B cell (primary cell): ENCODE measurements around the gene C1orf87.

ENCODE experiments used
- EZH2 ChIP-seq: IDR thresholded peaks from 2 replicates; pipeline ENCODE4 v1.6.1; 2012; ENCODE audit warnings: borderline replicate concordance, low read depth, mild to moderate bottlenecking, moderate library complexity, low read length; ENCODE audit not compliant: insufficient read depth, poor library complexity, severe bottlenecking
- TF ChIP-seq, protein P1 (sequence below): fragments of 200-600 bp; IDR thresholded peaks from one replicate; pipeline ENCODE4 v1.8.0; 2022; ENCODE audit warnings: antibody characterized with exemption, mild to moderate bottlenecking

DNA sequence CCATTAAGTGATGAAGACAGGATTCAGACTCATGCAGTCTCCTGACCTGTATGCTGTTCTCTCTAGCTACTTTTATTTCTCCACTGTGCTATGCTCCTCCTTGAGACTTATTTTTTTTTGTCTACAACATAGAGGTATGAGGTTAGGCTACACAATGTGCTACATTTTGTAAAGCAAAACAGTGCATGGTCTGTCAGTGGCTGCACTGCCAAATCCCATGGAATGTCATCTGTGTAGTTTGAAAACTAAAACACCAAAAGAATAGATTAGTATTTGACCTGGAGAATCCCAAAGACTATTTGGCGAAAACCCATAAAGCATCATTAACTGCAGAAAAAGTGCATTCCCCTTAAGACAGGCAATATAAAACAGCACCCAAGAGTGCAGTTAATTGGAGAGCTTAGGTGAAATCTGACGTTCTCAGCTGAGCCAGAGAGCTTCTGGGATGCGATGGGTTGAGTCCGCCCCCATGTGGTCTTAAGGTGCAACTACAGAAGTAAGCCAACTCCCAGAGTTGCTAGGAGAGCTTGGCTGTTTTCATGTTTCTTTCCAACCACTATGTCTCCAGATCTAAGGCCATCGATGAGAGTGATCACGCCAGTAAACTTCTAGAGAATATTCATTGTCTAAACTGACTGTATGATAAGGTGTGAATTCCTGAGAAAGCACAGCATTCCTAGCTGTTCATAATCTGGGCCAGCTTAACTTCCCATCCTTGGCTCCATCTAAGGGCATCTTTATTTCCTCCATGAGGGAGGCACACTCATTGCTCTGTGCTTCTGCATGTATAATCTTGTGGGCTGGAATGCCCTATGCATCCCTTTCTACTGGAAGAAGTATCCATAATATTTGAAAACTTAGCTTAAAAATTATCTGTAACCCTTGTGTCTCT lies 126.3 kb downstream of the C1orf87 start:
- no peak for TF ChIP-seq EZH2
- TF ChIP-seq, protein P1, sequence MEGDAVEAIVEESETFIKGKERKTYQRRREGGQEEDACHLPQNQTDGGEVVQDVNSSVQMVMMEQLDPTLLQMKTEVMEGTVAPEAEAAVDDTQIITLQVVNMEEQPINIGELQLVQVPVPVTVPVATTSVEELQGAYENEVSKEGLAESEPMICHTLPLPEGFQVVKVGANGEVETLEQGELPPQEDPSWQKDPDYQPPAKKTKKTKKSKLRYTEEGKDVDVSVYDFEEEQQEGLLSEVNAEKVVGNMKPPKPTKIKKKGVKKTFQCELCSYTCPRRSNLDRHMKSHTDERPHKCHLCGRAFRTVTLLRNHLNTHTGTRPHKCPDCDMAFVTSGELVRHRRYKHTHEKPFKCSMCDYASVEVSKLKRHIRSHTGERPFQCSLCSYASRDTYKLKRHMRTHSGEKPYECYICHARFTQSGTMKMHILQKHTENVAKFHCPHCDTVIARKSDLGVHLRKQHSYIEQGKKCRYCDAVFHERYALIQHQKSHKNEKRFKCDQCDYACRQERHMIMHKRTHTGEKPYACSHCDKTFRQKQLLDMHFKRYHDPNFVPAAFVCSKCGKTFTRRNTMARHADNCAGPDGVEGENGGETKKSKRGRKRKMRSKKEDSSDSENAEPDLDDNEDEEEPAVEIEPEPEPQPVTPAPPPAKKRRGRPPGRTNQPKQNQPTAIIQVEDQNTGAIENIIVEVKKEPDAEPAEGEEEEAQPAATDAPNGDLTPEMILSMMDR = peak; percentile 93
